IPS-NIHi11 (cell line): Measurements from ENCODE around the gene PDGFD.

Experiments
- DNase-seq: peaks from one replicate; pipeline ENCODE4 v3.0.0; 2012; ENCODE audit warnings: mixed read lengths, low spot score

PDGFD gene

GRCh38 chr11:104093426-104094280 lies 70.3 kb downstream of the PDGFD start:
- DNase-seq: no peak

- DNase-seq: no peak
Observed at GRCh38 chr11:104092744-104093143, 71.2 kb downstream of the PDGFD start.

DNA sequence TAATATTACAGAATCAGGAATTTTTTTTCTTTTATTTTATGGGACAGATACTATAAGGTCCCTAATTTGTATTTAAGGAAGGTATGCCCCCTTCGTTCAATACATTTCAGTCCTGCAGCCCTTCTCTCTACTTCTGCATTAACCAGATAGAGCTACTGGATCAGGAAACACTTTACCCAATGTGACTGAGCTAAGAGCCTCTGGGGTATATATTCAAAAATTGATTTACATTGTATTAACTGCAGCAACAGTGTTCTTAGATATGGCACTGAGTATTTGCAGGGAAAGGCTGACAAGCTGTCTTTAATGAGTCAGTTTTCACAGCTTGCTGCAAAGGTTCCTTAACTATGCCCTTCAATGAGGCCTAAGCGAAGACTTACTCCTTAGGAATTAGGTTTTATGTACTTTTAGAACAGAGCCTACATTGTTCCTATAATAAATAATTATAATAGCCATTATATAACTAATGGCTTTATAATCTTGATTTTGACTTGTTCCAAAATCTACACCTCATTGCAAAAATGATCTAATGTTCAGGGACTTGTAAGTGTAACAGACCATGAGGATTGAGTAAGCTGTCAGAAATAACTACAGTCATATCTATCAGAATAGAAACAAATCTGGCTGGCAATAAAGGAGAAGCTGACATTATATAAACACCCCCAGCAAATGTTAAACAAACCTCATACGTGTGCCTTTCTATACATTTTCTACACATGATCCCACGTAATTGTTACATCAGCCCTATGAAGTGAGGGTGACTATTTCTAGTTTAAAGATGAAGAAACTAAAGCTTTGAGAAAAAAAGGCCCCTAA lies 72.5 kb downstream of the PDGFD start:
- no peak for DNase-seq

GRCh38 chr11:104090767-104091166 lies 73.2 kb downstream of the PDGFD start:
- DNase-seq: no peak

GRCh38 chr11:104089481-104089880 lies 74.5 kb downstream of the PDGFD start:
- no peak for DNase-seq

- no peak for DNase-seq
Observed at GRCh38 chr11:104086621-104087020, 77.3 kb downstream of the PDGFD start.

GRCh38 chr11:104078995-104079394 lies 85.0 kb downstream of the PDGFD start:
- DNase-seq: no peak

GRCh38 chr11:104078245-104078644 lies 85.7 kb downstream of the PDGFD start:
- no peak for DNase-seq

DNA sequence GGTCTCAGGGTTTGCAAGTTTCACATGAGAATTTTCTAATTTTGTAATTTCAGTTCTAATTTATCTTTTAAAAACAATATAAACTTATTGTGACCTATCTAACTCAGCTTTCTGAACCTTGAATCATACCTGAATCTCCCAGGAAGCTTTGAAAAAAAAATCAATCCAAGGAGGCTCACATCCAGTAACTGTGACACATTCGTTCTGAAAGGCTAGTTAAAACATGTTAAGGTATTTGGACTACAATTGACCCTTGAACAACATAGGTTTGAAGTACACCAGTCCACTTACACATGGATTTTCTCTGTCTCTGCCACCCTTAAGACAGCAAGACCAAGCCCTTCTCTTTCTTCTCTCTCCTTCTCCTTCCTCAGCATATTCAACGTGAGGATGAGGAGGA lies 87.5 kb downstream of the PDGFD start:
- no peak for DNase-seq

DNA sequence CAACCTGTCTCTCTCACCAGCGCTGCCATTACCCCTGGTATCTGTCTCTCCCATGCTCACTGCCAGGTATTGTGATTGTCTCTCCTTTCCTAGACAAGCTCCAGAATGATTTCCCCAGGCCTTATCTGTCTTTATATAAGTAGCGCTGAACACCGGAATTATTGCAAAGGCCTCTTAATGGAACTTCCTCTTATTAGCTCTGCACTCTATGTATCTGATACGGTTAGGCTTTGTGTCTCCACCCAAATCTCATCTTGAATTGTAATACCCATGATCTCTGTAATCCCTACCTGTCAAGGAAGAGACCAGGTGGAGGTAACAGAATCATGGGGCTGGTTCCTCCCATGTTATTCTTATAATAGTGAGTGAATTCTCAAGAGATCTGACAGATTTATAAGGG lies 88.2 kb downstream of the PDGFD start:
- DNase-seq: no peak

DNA sequence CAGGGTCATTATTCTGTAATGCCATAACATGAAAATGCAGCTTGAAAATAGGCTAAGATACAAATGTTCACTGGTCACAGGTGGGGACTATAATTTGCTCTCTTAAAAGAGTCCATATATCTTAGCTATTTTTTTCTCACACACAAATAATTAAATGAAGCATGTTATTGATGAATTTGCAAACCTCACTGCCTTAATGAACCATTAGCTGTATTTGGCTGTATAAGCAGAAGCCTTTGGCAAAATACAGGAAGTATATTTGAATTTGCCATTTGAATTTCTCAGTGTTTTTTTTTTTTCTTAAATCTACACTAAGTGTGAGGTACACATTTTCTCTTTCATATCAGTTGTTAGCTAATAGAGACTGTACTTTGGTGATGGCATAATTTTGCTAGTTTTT lies 88.9 kb downstream of the PDGFD start:
- DNase-seq: no peak

DNA sequence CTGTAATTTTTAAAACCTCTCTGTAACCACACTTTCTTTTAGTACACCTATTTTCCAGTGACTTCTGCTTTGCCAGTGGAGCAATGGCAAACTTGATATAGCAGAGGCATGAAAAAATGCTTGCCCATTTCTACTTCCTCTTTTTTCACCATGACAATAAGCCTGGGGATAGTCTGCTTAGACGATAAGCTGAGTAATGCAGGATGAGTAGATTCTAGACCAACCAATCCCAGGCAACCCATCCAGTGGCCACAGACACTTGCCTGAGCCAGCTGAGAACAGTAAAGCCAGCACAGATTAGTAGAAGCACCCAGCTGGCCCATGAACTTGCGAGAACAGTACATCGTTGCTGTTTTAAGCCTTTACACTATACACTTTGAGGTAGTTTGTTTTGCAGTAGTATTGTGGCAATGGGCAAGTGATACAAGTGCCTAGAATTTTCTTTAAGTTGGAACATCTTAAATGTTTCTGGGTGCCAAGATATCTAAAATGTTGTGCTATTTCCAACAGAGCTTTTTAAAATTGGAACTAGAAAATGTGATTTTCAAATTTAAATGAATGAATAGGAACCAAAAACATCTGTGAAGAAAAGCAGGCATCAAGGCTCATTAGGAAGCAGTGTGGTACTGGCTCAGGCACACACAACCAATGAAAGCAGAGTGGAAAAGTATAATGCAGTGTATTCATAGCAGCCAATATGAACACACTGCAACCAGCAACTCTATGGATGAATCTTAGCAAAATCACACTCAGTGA lies 89.8 kb downstream of the PDGFD start:
- peak; percentile 10 for DNase-seq

DNA sequence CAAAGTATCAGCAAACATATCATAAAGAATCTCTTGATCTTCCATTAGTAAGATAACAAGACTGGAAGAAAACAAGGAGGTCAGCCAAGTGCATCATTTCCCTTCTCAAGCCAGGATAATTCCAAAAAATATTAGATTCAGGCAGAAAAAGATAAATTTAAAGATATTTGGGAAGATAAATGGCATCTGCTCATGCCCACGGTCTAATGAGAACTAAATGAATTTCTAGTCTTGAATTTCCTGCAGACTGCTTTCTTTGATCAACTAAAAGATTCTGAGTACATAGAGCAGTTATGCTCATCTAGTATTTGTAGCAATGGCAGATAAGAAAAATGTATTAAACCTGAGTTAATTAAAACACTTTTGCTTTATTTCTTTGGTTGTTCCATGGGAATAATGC lies 96.4 kb downstream of the PDGFD start:
- DNase-seq: no peak

DNA sequence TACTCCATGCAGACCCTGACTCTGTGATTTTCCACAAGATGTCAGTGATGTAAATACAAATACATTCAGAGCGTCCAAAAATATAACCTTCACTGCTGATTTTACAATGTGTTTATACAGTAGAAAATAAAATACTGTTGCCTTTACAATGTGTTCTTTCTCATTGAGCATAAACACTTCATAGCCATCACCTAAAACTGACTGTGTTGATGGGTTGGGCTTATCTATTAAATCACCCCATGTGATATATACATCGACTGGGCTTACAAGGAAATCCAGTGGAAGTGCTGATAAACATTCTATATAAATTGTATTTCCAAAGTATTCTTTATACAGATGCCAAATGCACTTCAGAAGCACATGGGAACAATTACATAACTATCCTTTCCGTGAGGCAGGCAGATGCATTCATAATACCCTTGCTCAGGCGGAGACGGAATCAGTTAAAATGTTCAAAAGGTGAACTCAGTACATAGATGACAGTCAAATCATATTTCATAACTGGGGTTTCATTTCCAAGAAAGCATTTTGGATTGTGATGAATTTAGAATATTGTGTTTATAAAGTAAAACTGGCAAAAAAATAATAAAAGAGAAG lies 99.8 kb downstream of the PDGFD start:
- DNase-seq: no peak

GRCh38 chr11:104061853-104062521 lies 102.0 kb downstream of the PDGFD start:
- DNase-seq: no peak

GRCh38 chr11:104060820-104061219 lies 103.1 kb downstream of the PDGFD start:
- DNase-seq: no peak

- DNase-seq: no peak
Observed at GRCh38 chr11:104060004-104060794, 103.7 kb downstream of the PDGFD start.

- DNase-seq: no peak
Observed at GRCh38 chr11:104058680-104059079, 105.3 kb downstream of the PDGFD start.

DNA sequence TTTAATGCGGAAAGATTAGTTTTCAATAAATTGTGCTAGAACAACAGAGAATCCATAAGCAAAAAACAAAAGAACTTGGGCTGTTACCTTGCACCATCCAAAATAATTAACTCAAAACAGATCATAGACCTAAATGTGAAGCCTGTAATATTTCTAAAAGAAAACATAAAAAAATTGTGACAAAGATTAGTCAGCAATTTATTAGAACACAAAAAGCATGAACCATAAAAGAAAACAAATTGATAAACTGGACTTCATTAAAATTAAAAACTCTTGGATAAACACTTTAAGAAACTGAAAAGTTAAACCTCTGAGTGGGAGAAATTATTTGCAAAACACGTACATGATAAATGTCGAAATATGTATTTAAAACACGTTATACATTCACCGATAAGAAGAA lies 106.0 kb downstream of the PDGFD start:
- DNase-seq: no peak

DNA sequence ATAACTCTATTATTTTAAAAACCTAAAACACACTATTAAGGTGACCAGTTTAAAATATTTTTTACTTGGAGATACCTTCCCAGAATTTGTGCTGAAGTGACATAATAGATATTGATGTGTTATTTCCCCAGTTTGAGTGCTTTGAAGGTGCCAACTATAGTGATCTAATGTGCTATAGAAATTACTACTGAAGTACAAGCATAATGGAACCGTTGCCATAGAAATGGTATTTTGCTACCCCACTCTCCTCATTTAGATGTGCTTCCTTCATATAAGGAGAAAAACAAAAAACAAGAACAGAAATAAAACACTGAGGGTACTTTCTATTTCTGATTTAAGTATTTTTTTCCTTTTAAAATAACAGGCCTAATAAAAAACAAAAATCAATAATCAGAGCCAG lies 108.4 kb downstream of the PDGFD start:
- no peak for DNase-seq
